ENCODE results near the gene LIN7B. TPM values are rescaled to one million over a fixed set of nuclear protein-coding genes. Genes with fewer than 3 reads are reported as not detected.

LIN7B gene
- total and polyA plus RNA-seq, 2 of the 8 experiments (the other 6 are each of a cell fraction or from before 2014, with no cell fraction given), result 4.1 to 4.2 TPM

DNA sequence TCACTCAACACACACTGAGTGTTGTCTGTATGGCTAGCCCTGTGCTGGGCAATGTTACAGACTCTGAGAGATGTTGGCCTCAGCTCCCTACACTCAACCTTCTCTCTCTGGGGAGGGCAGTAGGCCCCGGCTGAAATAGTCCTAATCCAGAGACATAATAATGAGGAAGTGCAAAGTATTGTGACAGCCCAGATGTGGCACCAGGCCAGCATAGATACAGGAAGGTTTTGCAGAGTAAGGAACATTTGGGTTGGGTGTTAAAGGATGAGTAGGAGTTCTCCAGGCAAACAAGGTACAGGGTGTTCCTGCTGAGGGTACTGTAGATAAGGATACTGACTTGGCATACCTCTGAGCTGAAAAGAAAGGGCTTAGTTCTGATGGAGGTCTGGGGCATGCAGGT lies 2.4 kb downstream of the LIN7B start:
- 93% methylated on average over 1 of the region's 1 CpG; no CpG with 5 or more reads in 1 of the 2 experiments for WGBS, 2 experiments (ENCODE audit: extremely low coverage in 1 of 2, insufficient coverage in 1 of 2, insufficient read length in 1 of 2, insufficient replicate concordance in 2 of 2, low coverage in 1 of 2, low lambda C conversion rate in 2 of 2, missing lambda C conversion rate in 1 of 2)
- H3K56ac ChIP-seq (replicated peaks; ENCODE audit: insufficient read length, low read depth, low read length), result no peak overlapping the region
- no peak for FAIRE-seq
- no peak for TF ChIP-seq NANOG (IDR thresholded peaks at IDR 0.05; ENCODE audit: insufficient read depth, low read depth, low read length, poor library complexity, severe bottlenecking)
- TF ChIP-seq GTF2F1 (IDR thresholded peaks at IDR 0.05; ENCODE audit: borderline replicate concordance, low read depth, low read length), result no peak
- no peak for TF ChIP-seq CTBP2 (IDR thresholded peaks at IDR 0.05; ENCODE audit: borderline replicate concordance, insufficient read depth, insufficient read length, low read length)
- no peak for TF ChIP-seq HDAC6 (IDR thresholded peaks at IDR 0.05; ENCODE audit: low read depth, low read length)
- TF ChIP-seq EP300 (IDR thresholded peaks at IDR 0.05; ENCODE audit: borderline replicate concordance in 1 of 2, low read depth in 2 of 2, low read length in 2 of 2), result no peak
- TF ChIP-seq MAFK (IDR thresholded peaks at IDR 0.05; ENCODE audit: low read depth, low read length), result no peak
- no peak for TF ChIP-seq BCL11A (IDR thresholded peaks at IDR 0.05; ENCODE audit: low read depth in 2 of 2, low read length in 2 of 2)
- TF ChIP-seq JUND (IDR thresholded peaks at IDR 0.05; ENCODE audit: low read length), result no peak
- TF ChIP-seq RBBP5 (IDR thresholded peaks at IDR 0.05; ENCODE audit: borderline replicate concordance, low read depth, low read length), result no peak
- TF ChIP-seq JUN (IDR thresholded peaks at IDR 0.05; ENCODE audit: low read depth, low read length), result no peak

More for the DNA sequence above, 2.4 kb downstream of the LIN7B start:
- H3K79me1 ChIP-seq (ENCODE audit: low read depth, low read length), result peaks cover 2% of the 10 kb centered on the region; the same call in 1 of the 2 replicates
- no peak overlapping the region for H2BK120ac ChIP-seq (replicated peaks; ENCODE audit: low read depth, low read length)
- no peak overlapping the region for H3K23ac ChIP-seq (ENCODE audit: insufficient read length)
- H2BK15ac ChIP-seq (ENCODE audit: low read length), result no peak overlapping the region
- DNase-seq (ENCODE audit: low read depth in 1 of 2, low spot score in 2 of 2), result no peak
- no peak overlapping the region for H2AK5ac ChIP-seq (ENCODE audit: low read depth, low read length)
- no peak overlapping the region for H3K18ac ChIP-seq (ENCODE audit: extremely low read depth, low read length)
- H3K36me3 ChIP-seq (ENCODE audit: control insufficient read depth in 2 of 4, insufficient read depth in 4 of 4, low read length in 3 of 4), result no peaks in the 10 kb centered on the region
- H2BK20ac ChIP-seq (ENCODE audit: low read length), result no peak overlapping the region
- no peak overlapping the region for H4K91ac ChIP-seq (replicated peaks; ENCODE audit: insufficient read length, low read length)
- H2BK5ac ChIP-seq (ENCODE audit: low read depth, low read length), result no peak overlapping the region
- no peak overlapping the region for H3K14ac ChIP-seq (ENCODE audit: insufficient read length)
- H3K4me2 ChIP-seq (ENCODE audit: insufficient read depth in 1 of 2, low read depth in 2 of 2, low read length in 2 of 2), result no peak overlapping the region
- no peaks in the 10 kb centered on the region for H3K79me2 ChIP-seq (ENCODE audit: control insufficient read depth in 1 of 2, insufficient read depth in 2 of 2, low read length in 2 of 2)
- no peaks in the 10 kb centered on the region for H3K9me3 ChIP-seq (ENCODE audit: insufficient read depth in 2 of 2, low read depth in 1 of 2, low read length in 1 of 2)
- H4K8ac ChIP-seq (ENCODE audit: extremely low read depth, insufficient read depth, low read length), result no peak overlapping the region
- no peak overlapping the region for H2AFZ ChIP-seq (ENCODE audit: low read length)
- no peak overlapping the region for H3K4me3 ChIP-seq (ENCODE audit: extremely low read depth in 1 of 4, insufficient read depth in 2 of 4, low read depth in 3 of 4, low read length in 4 of 4)
- H2BK12ac ChIP-seq (ENCODE audit: low read depth, low read length), result no peak overlapping the region
- POLR2A ChIA-PET (ENCODE audit: partially characterized antibody), result interaction anchor here (1.4 to 2.1 kb wide), 4 partner anchors 14 to 34 kb away, joined by 3 to 8 read pairs (median 5); no protein-coding TSS in a partner anchor
- CTCF ChIA-PET (ENCODE audit: partially characterized antibody), result interaction anchor here (1.2 to 3.2 kb wide), 6 partner anchors 11 to 105 kb away, joined by 3 to 16 read pairs (median 4); no protein-coding TSS in a partner anchor
- no peak overlapping the region for H3K4ac ChIP-seq (replicated peaks; ENCODE audit: insufficient read length, low read depth, low read length)
- H4K5ac ChIP-seq (ENCODE audit: insufficient read length, low read depth, low read length), result no peak overlapping the region
- H4K20me1 ChIP-seq (replicated peaks in 1 of 2; ENCODE audit: control insufficient read depth in 1 of 2, insufficient read depth in 2 of 2, low read length in 2 of 2), result peaks cover 0 to 9% of the 10 kb centered on the region in 2 experiments
- peaks cover 0 to 6% (median 4%) of the 10 kb centered on the region in 4 experiments; a peak in 4 of 7 replicates for H3K4me1 ChIP-seq (replicated peaks in 1 of 4; ENCODE audit: control insufficient read depth in 3 of 4, insufficient read depth in 4 of 4, low read length in 3 of 4)
- no peak overlapping the region for H3K9ac ChIP-seq (replicated peaks in 1 of 4; ENCODE audit: extremely low read depth in 1 of 4, low read depth in 3 of 4, low read length in 3 of 4)
- H3K23me2 ChIP-seq (ENCODE audit: low read depth, low read length), result peaks cover 22% of the 10 kb centered on the region
- no peak overlapping the region for H3K27ac ChIP-seq (ENCODE audit: low read depth, low read length)
- peaks cover 8 to 19% (median 17%) of the 10 kb centered on the region in 4 experiments for H3K27me3 ChIP-seq (replicated peaks in 1 of 4; ENCODE audit: control insufficient read depth in 3 of 4, extremely low read depth in 1 of 4, insufficient read depth in 3 of 4, low read length in 3 of 4)
